ENCODE results near the gene LRRC8D.

DNA sequence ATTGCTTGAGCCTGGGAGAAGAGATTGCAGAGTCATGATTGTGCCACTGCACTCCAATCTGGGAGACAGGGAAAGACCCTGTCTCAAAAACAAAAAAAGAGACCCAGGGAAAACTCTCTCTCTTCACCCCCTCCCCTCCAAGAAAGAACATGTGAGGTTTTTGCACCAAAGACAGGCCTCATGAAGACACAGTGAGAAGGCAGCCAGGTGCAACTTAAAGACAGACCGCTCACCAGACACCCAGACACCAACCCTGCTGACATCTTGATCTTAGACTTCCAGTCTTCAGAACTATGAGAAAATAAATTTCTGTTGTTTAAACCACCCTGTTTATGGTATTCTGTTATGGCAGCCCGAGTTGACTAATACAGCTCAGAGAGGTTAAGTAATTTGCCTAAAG lies 13.3 kb upstream of the LRRC8D start:
- no peak for TF ChIP-seq EZH2 (IDR thresholded peaks at IDR 0.05; ENCODE audit: insufficient read depth, poor library complexity, severe bottlenecking)
- TF ChIP-seq EZH2phosphoT487 (IDR thresholded peaks at IDR 0.05; ENCODE audit: insufficient read depth, low read depth) = no peak

All from GM23248 (cell line).